ENCODE data around the gene PHC3.

DNA sequence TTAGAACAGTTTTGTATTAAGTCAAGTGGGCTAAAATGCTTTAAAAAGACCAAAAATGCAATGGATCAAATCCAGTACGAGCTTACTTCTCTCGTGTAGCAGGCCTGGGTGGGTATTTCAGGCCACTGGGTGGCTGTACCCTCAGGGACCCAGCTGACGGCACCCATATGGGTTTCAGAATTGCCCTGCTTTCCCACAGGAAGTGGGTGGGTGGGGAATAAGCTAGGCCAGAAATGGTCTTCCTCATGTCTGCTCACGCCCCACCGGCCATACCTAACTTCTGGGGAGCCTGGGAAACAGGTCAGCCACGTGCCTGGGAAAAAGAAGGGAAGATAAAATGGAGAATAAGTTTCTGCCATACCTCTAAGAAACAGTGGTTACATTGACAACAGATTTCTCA lies 123.4 kb downstream of the PHC3 start:
- TF ChIP-seq CTCF (IDR thresholded peaks at IDR 0.05): no peak
- no peak for TF ChIP-seq POLR2A (IDR thresholded peaks at IDR 0.05)
- no peak for TF ChIP-seq POLR2AphosphoS5 (IDR thresholded peaks at IDR 0.05)
